KMS-11 (cell line): Measurements from ENCODE around the gene PLEKHB2.
"Not testable (repeated sequence)": the region's sequence is repeated elsewhere in the genome, so short reads cannot be mapped to it uniquely, and the experiment has no call there.

Source experiments
- H2AFZ ChIP-seq: fragments of 200-600 bp; sonication (generic); 2 replicates; pipeline ENCODE4 v1.6.1; 2016; ENCODE audit warnings: antibody characterized with exemption, mixed run types, low read depth
- H3K27ac ChIP-seq: fragments of 200-600 bp; sonication (generic); 2 replicates; pipeline ENCODE4 v1.6.1; 2016; ENCODE audit warnings: mild to moderate bottlenecking, mixed run types
- H3K27me3 ChIP-seq: fragments of 200-600 bp; sonication (generic); 2 replicates; pipeline ENCODE4 v1.6.1; 2017; ENCODE audit warnings: mild to moderate bottlenecking, low read depth, mixed run types, moderate library complexity; ENCODE audit not compliant: insufficient read depth
- H3K36me3 ChIP-seq: fragments of 200-600 bp; sonication (generic); 2 replicates; pipeline ENCODE4 v1.6.1; 2017; ENCODE audit warnings: mild to moderate bottlenecking, mixed run types; ENCODE audit not compliant: insufficient read depth
- H3K4me1 ChIP-seq: fragments of 200-600 bp; sonication (generic); 2 replicates; pipeline ENCODE4 v1.6.1; 2016; ENCODE audit warnings: mild to moderate bottlenecking, low read depth, mixed run types; ENCODE audit not compliant: poor library complexity, severe bottlenecking
- H3K4me2 ChIP-seq: fragments of 200-600 bp; sonication (generic); 2 replicates; pipeline ENCODE4 v1.7.0; 2016; ENCODE audit warnings: mild to moderate bottlenecking, mixed run types
- H3K4me3 ChIP-seq: fragments of 200-600 bp; sonication (generic); IDR thresholded peaks from 2 replicates; pipeline ENCODE4 v1.6.1; 2017; ENCODE audit warnings: low read depth, low read length, mixed read lengths; ENCODE audit not compliant: insufficient read depth
- H3K79me2 ChIP-seq: fragments of 200-600 bp; sonication (generic); 2 replicates; pipeline ENCODE4 v1.6.1; 2016; ENCODE audit warnings: low read depth, mixed run types; ENCODE audit not compliant: insufficient read depth
- H3K9ac ChIP-seq: fragments of 200-600 bp; sonication (generic); 2 replicates; pipeline ENCODE4 v1.6.1; 2016; ENCODE audit warnings: mild to moderate bottlenecking, mixed run types
- H4K20me1 ChIP-seq: fragments of 200-600 bp; sonication (generic); 2 replicates; pipeline ENCODE4 v1.6.1; 2016; ENCODE audit warnings: mild to moderate bottlenecking, mixed run types; ENCODE audit not compliant: insufficient read depth

Gene PLEKHB2

GRCh38 chr2:131178721-131179418 is 73.7 kb downstream of the PLEKHB2 start:
- not testable (repeated sequence) for H3K4me2 ChIP-seq, H2AFZ ChIP-seq, H3K9ac ChIP-seq, H3K27me3 ChIP-seq, H3K4me3 ChIP-seq, H3K36me3 ChIP-seq, H3K27ac ChIP-seq, H3K79me2 ChIP-seq, H3K4me1 ChIP-seq, H4K20me1 ChIP-seq

- H3K4me2 ChIP-seq, H3K36me3 ChIP-seq, H4K20me1 ChIP-seq, H3K27ac ChIP-seq, H3K9ac ChIP-seq, H2AFZ ChIP-seq, H3K4me3 ChIP-seq, H3K4me1 ChIP-seq, H3K27me3 ChIP-seq, H3K79me2 ChIP-seq: not testable (repeated sequence)
Observed at GRCh38 chr2:131181451-131181850, 76.3 kb downstream of the PLEKHB2 start.

- H3K9ac ChIP-seq, H3K27me3 ChIP-seq, H3K36me3 ChIP-seq, H3K79me2 ChIP-seq, H3K27ac ChIP-seq, H2AFZ ChIP-seq, H4K20me1 ChIP-seq, H3K4me1 ChIP-seq, H3K4me2 ChIP-seq, H3K4me3 ChIP-seq: not testable (repeated sequence)
Observed at GRCh38 chr2:131193421-131193820, 88.3 kb downstream of the PLEKHB2 start.

GRCh38 chr2:131196186-131196585 is 91.0 kb downstream of the PLEKHB2 start:
- H3K27ac ChIP-seq, H3K27me3 ChIP-seq, H4K20me1 ChIP-seq, H3K79me2 ChIP-seq, H3K4me2 ChIP-seq, H3K9ac ChIP-seq, H3K4me1 ChIP-seq, H2AFZ ChIP-seq, H3K36me3 ChIP-seq, H3K4me3 ChIP-seq: not testable (repeated sequence)
